ENCODE measurements around the gene PITX1.

GRCh38 chr5:135048286-135048685, 14.3 kb upstream of the PITX1 start:
- TF ChIP-seq CTCF (conservative IDR thresholded peaks at IDR 0.05) (no peak), ZFX (IDR thresholded peaks at IDR 0.05) (no peak)
